ENCODE data around the gene AACS. TPM values are rescaled to one million over a fixed set of nuclear protein-coding genes. Genes with fewer than 3 reads are reported as not detected.

AACS gene
- total RNA-seq, 3 donors from 2014 or later (not counting 1 experiment from before 2014, with no cell fraction given): 14.6 to 20.4 (median 18.1) TPM

- no peak overlapping the region for H3K4me3 ChIP-seq (ENCODE audit: low read length)
- H3K4me1 ChIP-seq (ENCODE audit: control insufficient read depth, insufficient read depth, low read length): no peaks in the 10 kb centered on the region
- Mint-ChIP-seq H3K27ac (no peak overlapping the region), H3K4me3 (no peak overlapping the region), H3K9me3 (no peaks in the 10 kb centered on the region), H3K4me1 (no peaks in the 10 kb centered on the region), H3K27me3 (ENCODE audit: low read depth in 2 of 2) (no peaks in the 10 kb centered on the region), H3K36me3 (no peaks in the 10 kb centered on the region)
- intact Hi-C loops (cut with micrococcal nuclease): no loop called here
- no peak for ATAC-seq
- H3K27ac ChIP-seq (ENCODE audit: low read length): no peak overlapping the region
- no peaks in the 10 kb centered on the region for H3K27me3 ChIP-seq (ENCODE audit: control insufficient read depth, insufficient read depth, low read length)
- 94% methylated on average over 8 of the region's 8 CpGs for WGBS (ENCODE audit: insufficient coverage)
- DNase-seq: no peak
- H3K36me3 ChIP-seq (ENCODE audit: control insufficient read depth, insufficient read depth, low read length): no peaks in the 10 kb centered on the region
- no peaks in the 10 kb centered on the region for H3K9me3 ChIP-seq (ENCODE audit: control insufficient read depth, insufficient read depth, low read length)
- no peak for TF ChIP-seq CTCF (IDR thresholded peaks at IDR 0.05)
Observed at GRCh38 chr12:125135906-125136305, 70.7 kb downstream of the AACS start.

- no peaks in the 10 kb centered on the region for H3K27me3 Mint-ChIP-seq (ENCODE audit: low read depth in 2 of 2)
- WGBS (ENCODE audit: insufficient coverage): 92% methylated on average over 19 of the region's 19 CpGs
- TF ChIP-seq CTCF (IDR thresholded peaks at IDR 0.05): no peak
- no peaks in the 10 kb centered on the region for H3K36me3 Mint-ChIP-seq
- no peak overlapping the region for H3K27ac ChIP-seq (ENCODE audit: low read length)
- no peak overlapping the region for H3K4me3 ChIP-seq (ENCODE audit: low read length)
- no peak overlapping the region for H3K4me3 Mint-ChIP-seq
- no peaks in the 10 kb centered on the region for H3K9me3 ChIP-seq (ENCODE audit: control insufficient read depth, insufficient read depth, low read length)
- no peaks in the 10 kb centered on the region for H3K27me3 ChIP-seq (ENCODE audit: control insufficient read depth, insufficient read depth, low read length)
- intact Hi-C loops (cut with micrococcal nuclease): no loop called here
- ATAC-seq (no peak), DNase-seq (no peak)
- no peaks in the 10 kb centered on the region for H3K4me1 ChIP-seq (ENCODE audit: control insufficient read depth, insufficient read depth, low read length)
- no peaks in the 10 kb centered on the region for H3K9me3 Mint-ChIP-seq
- H3K27ac Mint-ChIP-seq: no peak overlapping the region
- no peaks in the 10 kb centered on the region for H3K4me1 Mint-ChIP-seq
- no peaks in the 10 kb centered on the region for H3K36me3 ChIP-seq (ENCODE audit: control insufficient read depth, insufficient read depth, low read length)
Observed at GRCh38 chr12:125136702-125137101, 71.5 kb downstream of the AACS start.

- no peaks in the 10 kb centered on the region for H3K4me1 Mint-ChIP-seq
- TF ChIP-seq CTCF (IDR thresholded peaks at IDR 0.05): no peak
- 92% methylated on average over 17 of the region's 17 CpGs for WGBS (ENCODE audit: insufficient coverage)
- H3K36me3 Mint-ChIP-seq: no peaks in the 10 kb centered on the region
- H3K27ac Mint-ChIP-seq: no peak overlapping the region
- no peak overlapping the region for H3K4me3 ChIP-seq (ENCODE audit: low read length)
- no peaks in the 10 kb centered on the region for H3K27me3 ChIP-seq (ENCODE audit: control insufficient read depth, insufficient read depth, low read length)
- H3K9me3 ChIP-seq (ENCODE audit: control insufficient read depth, insufficient read depth, low read length): no peaks in the 10 kb centered on the region
- no peaks in the 10 kb centered on the region for H3K9me3 Mint-ChIP-seq
- no peak for ATAC-seq
- no peaks in the 10 kb centered on the region for H3K4me1 ChIP-seq (ENCODE audit: control insufficient read depth, insufficient read depth, low read length)
- H3K4me3 Mint-ChIP-seq: no peak overlapping the region
- H3K36me3 ChIP-seq (ENCODE audit: control insufficient read depth, insufficient read depth, low read length): no peaks in the 10 kb centered on the region
- H3K27me3 Mint-ChIP-seq (ENCODE audit: low read depth in 2 of 2): no peaks in the 10 kb centered on the region
- no peak overlapping the region for H3K27ac ChIP-seq (ENCODE audit: low read length)
- intact Hi-C loops (cut with micrococcal nuclease): no loop called here
- no peak for DNase-seq
Observed at GRCh38 chr12:125137766-125138344, 72.6 kb downstream of the AACS start.

Data from natural killer cell (primary cell).